HG03432 (cell line): ENCODE measurements around the gene OR1D2.
A peak's percentile ranks its signal among the peaks of the same experiment; 100 is the strongest.
"Not testable (repeated sequence)": the region's sequence is repeated elsewhere in the genome, so short reads cannot be mapped to it uniquely, and the experiment has no call there.

Experiments used
- ATAC-seq: cut with Tn5 transposase; IDR thresholded peaks from one replicate; pipeline ENCODE4 v1.9.1; 2021; ENCODE audit warnings: mild to moderate bottlenecking, moderate library complexity; ENCODE audit not compliant: unreplicated experiment

OR1D2 gene

GRCh38 chr17:3104322-3104721 is at the start of gene OR1D2:
TSS of gene OR1D2 (minus strand) at chr17:3104422. CDS start at chr17:3092996, 11,426 bp downstream.
- no peak for ATAC-seq

- not testable (repeated sequence) for ATAC-seq
Measured at GRCh38 chr17:3137494-3137893, 33.3 kb upstream of the OR1D2 start.

GRCh38 chr17:3127451-3127850 is 23.2 kb upstream of the OR1D2 start, which contains the start of gene OR1G1:
TSS of gene OR1G1 (minus strand) at chr17:3127551. CDS start at chr17:3127551, 0 bp downstream.
- no peak for ATAC-seq

GRCh38 chr17:3073850-3074249 is 30.4 kb downstream of the OR1D2 start:
- ATAC-seq = not testable (repeated sequence)

GRCh38 chr17:3065192-3065591 is 39.0 kb downstream of the OR1D2 start:
- not testable (repeated sequence) for ATAC-seq

GRCh38 chr17:3063507-3063906 is 40.7 kb downstream of the OR1D2 start, which contains the start of gene OR1D5:
TSS of gene OR1D5 (minus strand) at chr17:3063607. CDS start at chr17:3063607, 0 bp downstream.
- not testable (repeated sequence) for ATAC-seq

GRCh38 chr17:3062824-3063377 is 41.3 kb downstream of the OR1D2 start:
- not testable (repeated sequence) for ATAC-seq

GRCh38 chr17:3054868-3055267 is 49.4 kb downstream of the OR1D2 start:
- ATAC-seq = not testable (repeated sequence)

- no peak for ATAC-seq
Measured at GRCh38 chr17:3049705-3050295, 54.4 kb downstream of the OR1D2 start.

- peak; percentile 94 for ATAC-seq
Measured at GRCh38 chr17:3048727-3049471, 55.3 kb downstream of the OR1D2 start.

- no peak for ATAC-seq
Measured at GRCh38 chr17:3046753-3047152, 57.5 kb downstream of the OR1D2 start.

GRCh38 chr17:3043737-3044365 is 60.4 kb downstream of the OR1D2 start:
- no peak for ATAC-seq

- no peak for ATAC-seq
Measured at GRCh38 chr17:3040882-3041281, 63.3 kb downstream of the OR1D2 start.

- no peak for ATAC-seq
Measured at GRCh38 chr17:3039736-3040135, 64.5 kb downstream of the OR1D2 start.

- ATAC-seq = no peak
Measured at GRCh38 chr17:3038941-3039340, 65.3 kb downstream of the OR1D2 start.
